ENCODE results near the gene DNAH9.

The DNAH9 gene

GRCh38 chr17:11869680-11870394 lies 271.6 kb downstream of the DNAH9 start:
- H3K4me1 ChIP-seq (ENCODE audit: insufficient read depth, low read length), result no peaks in the 10 kb centered on the region
- H3K4me3 ChIP-seq (ENCODE audit: low read length), result no peak overlapping the region
- no peak overlapping the region for H3K27ac ChIP-seq (ENCODE audit: low read length)
- H3K27me3 ChIP-seq (ENCODE audit: insufficient read depth, low read length), result no peaks in the 10 kb centered on the region
- H3K9ac ChIP-seq (ENCODE audit: low read depth, low read length), result no peak overlapping the region
- H3K36me3 ChIP-seq (ENCODE audit: insufficient read depth, low read depth, low read length), result no peaks in the 10 kb centered on the region
- H3K9me3 ChIP-seq (ENCODE audit: insufficient read depth, low read depth, low read length), result peaks cover 22% of the 10 kb centered on the region

GRCh38 chr17:11871773-11872172 lies 273.5 kb downstream of the DNAH9 start:
- Histone ChIP-seq H3K9me3 (ENCODE audit: insufficient read depth, low read depth, low read length) (peaks cover 22% of the 10 kb centered on the region), H3K27ac (ENCODE audit: low read length) (no peak overlapping the region), H3K9ac (ENCODE audit: low read depth, low read length) (no peak overlapping the region), H3K4me1 (ENCODE audit: insufficient read depth, low read length) (no peaks in the 10 kb centered on the region), H3K27me3 (ENCODE audit: insufficient read depth, low read length) (no peaks in the 10 kb centered on the region), H3K4me3 (ENCODE audit: low read length) (no peak overlapping the region), H3K36me3 (ENCODE audit: insufficient read depth, low read depth, low read length) (no peaks in the 10 kb centered on the region)

GRCh38 chr17:11874756-11875155 lies 276.5 kb downstream of the DNAH9 start:
- no peaks in the 10 kb centered on the region for H3K36me3 ChIP-seq (ENCODE audit: insufficient read depth, low read depth, low read length)
- H3K4me1 ChIP-seq (ENCODE audit: insufficient read depth, low read length), result no peaks in the 10 kb centered on the region
- H3K4me3 ChIP-seq (ENCODE audit: low read length), result no peak overlapping the region
- H3K27ac ChIP-seq (ENCODE audit: low read length), result no peak overlapping the region
- no peaks in the 10 kb centered on the region for H3K27me3 ChIP-seq (ENCODE audit: insufficient read depth, low read length)
- no peak overlapping the region for H3K9ac ChIP-seq (ENCODE audit: low read depth, low read length)
- peaks cover 4% of the 10 kb centered on the region; the same call in 1 of the 2 replicates for H3K9me3 ChIP-seq (ENCODE audit: insufficient read depth, low read depth, low read length)

- Histone ChIP-seq H3K36me3 (ENCODE audit: insufficient read depth, low read depth, low read length) (no peaks in the 10 kb centered on the region), H3K4me3 (ENCODE audit: low read length) (no peak overlapping the region), H3K9ac (ENCODE audit: low read depth, low read length) (no peak overlapping the region), H3K4me1 (ENCODE audit: insufficient read depth, low read length) (no peaks in the 10 kb centered on the region), H3K9me3 (ENCODE audit: insufficient read depth, low read depth, low read length) (no peaks in the 10 kb centered on the region), H3K27ac (ENCODE audit: low read length) (no peak overlapping the region), H3K27me3 (ENCODE audit: insufficient read depth, low read length) (no peaks in the 10 kb centered on the region)
Measured at GRCh38 chr17:11880714-11881113, 282.4 kb downstream of the DNAH9 start.

GRCh38 chr17:11882716-11883115 lies 284.4 kb downstream of the DNAH9 start:
- Histone ChIP-seq H3K9ac (ENCODE audit: low read depth, low read length) (no peak overlapping the region), H3K4me1 (ENCODE audit: insufficient read depth, low read length) (no peaks in the 10 kb centered on the region), H3K9me3 (ENCODE audit: insufficient read depth, low read depth, low read length) (no peaks in the 10 kb centered on the region), H3K27me3 (ENCODE audit: insufficient read depth, low read length) (no peaks in the 10 kb centered on the region), H3K36me3 (ENCODE audit: insufficient read depth, low read depth, low read length) (no peaks in the 10 kb centered on the region), H3K27ac (ENCODE audit: low read length) (no peak overlapping the region), H3K4me3 (ENCODE audit: low read length) (no peak overlapping the region)

- Histone ChIP-seq H3K27me3 (ENCODE audit: insufficient read depth, low read length) (no peaks in the 10 kb centered on the region), H3K4me1 (ENCODE audit: insufficient read depth, low read length) (no peaks in the 10 kb centered on the region), H3K36me3 (ENCODE audit: insufficient read depth, low read depth, low read length) (no peaks in the 10 kb centered on the region), H3K9ac (ENCODE audit: low read depth, low read length) (no peak overlapping the region), H3K4me3 (ENCODE audit: low read length) (no peak overlapping the region), H3K9me3 (ENCODE audit: insufficient read depth, low read depth, low read length) (no peaks in the 10 kb centered on the region), H3K27ac (ENCODE audit: low read length) (no peak overlapping the region)
Measured at GRCh38 chr17:11885051-11885450, 286.8 kb downstream of the DNAH9 start.

GRCh38 chr17:11889266-11889665 lies 291.0 kb downstream of the DNAH9 start:
- Histone ChIP-seq H3K27ac (ENCODE audit: low read length) (no peak overlapping the region), H3K4me1 (ENCODE audit: insufficient read depth, low read length) (no peaks in the 10 kb centered on the region), H3K4me3 (ENCODE audit: low read length) (no peak overlapping the region), H3K9ac (ENCODE audit: low read depth, low read length) (no peak overlapping the region), H3K36me3 (ENCODE audit: insufficient read depth, low read depth, low read length) (no peaks in the 10 kb centered on the region), H3K27me3 (ENCODE audit: insufficient read depth, low read length) (no peaks in the 10 kb centered on the region), H3K9me3 (ENCODE audit: insufficient read depth, low read depth, low read length) (no peaks in the 10 kb centered on the region)

GRCh38 chr17:11893862-11894261 lies 295.6 kb downstream of the DNAH9 start:
- H3K36me3 ChIP-seq (ENCODE audit: insufficient read depth, low read depth, low read length), result no peaks in the 10 kb centered on the region
- no peaks in the 10 kb centered on the region for H3K27me3 ChIP-seq (ENCODE audit: insufficient read depth, low read length)
- H3K9me3 ChIP-seq (ENCODE audit: insufficient read depth, low read depth, low read length), result no peaks in the 10 kb centered on the region
- H3K9ac ChIP-seq (ENCODE audit: low read depth, low read length), result no peak overlapping the region
- H3K4me3 ChIP-seq (ENCODE audit: low read length), result no peak overlapping the region
- no peaks in the 10 kb centered on the region for H3K4me1 ChIP-seq (ENCODE audit: insufficient read depth, low read length)
- no peak overlapping the region for H3K27ac ChIP-seq (ENCODE audit: low read length)

GRCh38 chr17:11896199-11896598 lies 297.9 kb downstream of the DNAH9 start:
- no peaks in the 10 kb centered on the region for H3K36me3 ChIP-seq (ENCODE audit: insufficient read depth, low read depth, low read length)
- no peaks in the 10 kb centered on the region for H3K27me3 ChIP-seq (ENCODE audit: insufficient read depth, low read length)
- H3K27ac ChIP-seq (ENCODE audit: low read length), result no peak overlapping the region
- no peaks in the 10 kb centered on the region for H3K9me3 ChIP-seq (ENCODE audit: insufficient read depth, low read depth, low read length)
- no peak overlapping the region for H3K9ac ChIP-seq (ENCODE audit: low read depth, low read length)
- H3K4me3 ChIP-seq (ENCODE audit: low read length), result no peak overlapping the region
- peaks cover 8% of the 10 kb centered on the region; the same call in 1 of the 2 replicates for H3K4me1 ChIP-seq (ENCODE audit: insufficient read depth, low read length)

- Histone ChIP-seq H3K9me3 (ENCODE audit: insufficient read depth, low read depth, low read length) (no peaks in the 10 kb centered on the region), H3K27ac (ENCODE audit: low read length) (no peak overlapping the region), H3K36me3 (ENCODE audit: insufficient read depth, low read depth, low read length) (no peaks in the 10 kb centered on the region), H3K27me3 (ENCODE audit: insufficient read depth, low read length) (no peaks in the 10 kb centered on the region), H3K4me3 (ENCODE audit: low read length) (no peak overlapping the region), H3K9ac (ENCODE audit: low read depth, low read length) (no peak overlapping the region), H3K4me1 (ENCODE audit: insufficient read depth, low read length) (peaks cover 8% of the 10 kb centered on the region; the same call in 1 of the 2 replicates)
Measured at GRCh38 chr17:11898526-11899235, 300.4 kb downstream of the DNAH9 start.

GRCh38 chr17:11899537-11899942 lies 301.3 kb downstream of the DNAH9 start:
- H3K4me3 ChIP-seq (ENCODE audit: low read length), result peak overlapping the region; percentile 17; the same call in 1 of the 2 replicates
- no peak overlapping the region for H3K9ac ChIP-seq (ENCODE audit: low read depth, low read length)
- H3K27me3 ChIP-seq (ENCODE audit: insufficient read depth, low read length), result no peaks in the 10 kb centered on the region
- H3K27ac ChIP-seq (ENCODE audit: low read length), result no peak overlapping the region
- peaks cover 8% of the 10 kb centered on the region; the same call in 1 of the 2 replicates for H3K4me1 ChIP-seq (ENCODE audit: insufficient read depth, low read length)
- no peaks in the 10 kb centered on the region for H3K36me3 ChIP-seq (ENCODE audit: insufficient read depth, low read depth, low read length)
- no peaks in the 10 kb centered on the region for H3K9me3 ChIP-seq (ENCODE audit: insufficient read depth, low read depth, low read length)

GRCh38 chr17:11900041-11900476 lies 301.8 kb downstream of the DNAH9 start:
- H3K27ac ChIP-seq (ENCODE audit: low read length), result no peak overlapping the region
- no peaks in the 10 kb centered on the region for H3K9me3 ChIP-seq (ENCODE audit: insufficient read depth, low read depth, low read length)
- no peaks in the 10 kb centered on the region for H3K27me3 ChIP-seq (ENCODE audit: insufficient read depth, low read length)
- no peak overlapping the region for H3K9ac ChIP-seq (ENCODE audit: low read depth, low read length)
- H3K36me3 ChIP-seq (ENCODE audit: insufficient read depth, low read depth, low read length), result no peaks in the 10 kb centered on the region
- peaks cover 8% of the 10 kb centered on the region; the same call in 1 of the 2 replicates for H3K4me1 ChIP-seq (ENCODE audit: insufficient read depth, low read length)
- no peak overlapping the region for H3K4me3 ChIP-seq (ENCODE audit: low read length)

Data from iPS-20b (cell line).